PFSK-1 (cell line): ENCODE results near the gene ARL9.

Source experiments
- POLR2AphosphoS5 ChIP-seq: IDR thresholded peaks from 2 replicates; pipeline ENCODE4 v1.6.1; 2012; ENCODE audit warnings: low read depth, mild to moderate bottlenecking, control low read depth, low read length, moderate library complexity
- SIN3A ChIP-seq: IDR thresholded peaks from 2 replicates; pipeline ENCODE4 v1.6.1; 2012; ENCODE audit warnings: mild to moderate bottlenecking, low read length, moderate library complexity, borderline replicate concordance; ENCODE audit not compliant: insufficient read depth
- TAF1 ChIP-seq: IDR thresholded peaks from 2 replicates; pipeline ENCODE4 v1.6.1; 2012; ENCODE audit warnings: low read length, control low read depth, borderline replicate concordance; ENCODE audit not compliant: insufficient read depth
- TF ChIP-seq, protein P1 (sequence below), 2 experiments: IDR thresholded peaks; 2 replicates each; pipeline versions ENCODE4 v1.6.1 to v1.8.0; 2011 to 2012; ENCODE audit warnings: low read depth in 2 of 2, low read length in 2 of 2, control low read depth in 1 of 2, inconsistent platforms in 1 of 2, mild to moderate bottlenecking in 1 of 2, moderate library complexity in 1 of 2; ENCODE audit not compliant: insufficient read depth in 1 of 2

DNA sequence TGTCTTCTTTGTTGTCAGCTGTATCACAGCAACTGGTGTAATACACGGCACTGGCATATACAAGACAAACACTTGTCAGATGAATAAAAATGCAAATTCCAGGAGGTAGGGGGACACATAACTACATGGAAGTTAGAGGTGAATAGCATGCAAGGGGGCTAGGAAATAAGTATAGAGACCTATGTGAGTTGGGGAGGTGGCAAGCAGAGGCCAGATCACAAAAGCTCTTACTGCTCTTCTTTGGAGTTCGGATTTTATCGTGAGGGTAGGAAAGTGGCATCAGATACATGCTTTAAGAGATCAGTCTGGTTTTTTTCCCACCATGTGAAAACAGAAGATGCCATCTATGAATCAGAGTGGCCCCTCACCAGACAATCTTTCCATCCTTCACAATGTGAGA, 41.0 kb upstream of the ARL9 start:
- TF ChIP-seq, protein P1, sequence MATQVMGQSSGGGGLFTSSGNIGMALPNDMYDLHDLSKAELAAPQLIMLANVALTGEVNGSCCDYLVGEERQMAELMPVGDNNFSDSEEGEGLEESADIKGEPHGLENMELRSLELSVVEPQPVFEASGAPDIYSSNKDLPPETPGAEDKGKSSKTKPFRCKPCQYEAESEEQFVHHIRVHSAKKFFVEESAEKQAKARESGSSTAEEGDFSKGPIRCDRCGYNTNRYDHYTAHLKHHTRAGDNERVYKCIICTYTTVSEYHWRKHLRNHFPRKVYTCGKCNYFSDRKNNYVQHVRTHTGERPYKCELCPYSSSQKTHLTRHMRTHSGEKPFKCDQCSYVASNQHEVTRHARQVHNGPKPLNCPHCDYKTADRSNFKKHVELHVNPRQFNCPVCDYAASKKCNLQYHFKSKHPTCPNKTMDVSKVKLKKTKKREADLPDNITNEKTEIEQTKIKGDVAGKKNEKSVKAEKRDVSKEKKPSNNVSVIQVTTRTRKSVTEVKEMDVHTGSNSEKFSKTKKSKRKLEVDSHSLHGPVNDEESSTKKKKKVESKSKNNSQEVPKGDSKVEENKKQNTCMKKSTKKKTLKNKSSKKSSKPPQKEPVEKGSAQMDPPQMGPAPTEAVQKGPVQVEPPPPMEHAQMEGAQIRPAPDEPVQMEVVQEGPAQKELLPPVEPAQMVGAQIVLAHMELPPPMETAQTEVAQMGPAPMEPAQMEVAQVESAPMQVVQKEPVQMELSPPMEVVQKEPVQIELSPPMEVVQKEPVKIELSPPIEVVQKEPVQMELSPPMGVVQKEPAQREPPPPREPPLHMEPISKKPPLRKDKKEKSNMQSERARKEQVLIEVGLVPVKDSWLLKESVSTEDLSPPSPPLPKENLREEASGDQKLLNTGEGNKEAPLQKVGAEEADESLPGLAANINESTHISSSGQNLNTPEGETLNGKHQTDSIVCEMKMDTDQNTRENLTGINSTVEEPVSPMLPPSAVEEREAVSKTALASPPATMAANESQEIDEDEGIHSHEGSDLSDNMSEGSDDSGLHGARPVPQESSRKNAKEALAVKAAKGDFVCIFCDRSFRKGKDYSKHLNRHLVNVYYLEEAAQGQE (IDR thresholded peaks at IDR 0.05; ENCODE audit: insufficient read depth in 1 of 2, low read depth in 2 of 2, low read length in 2 of 2) = no peak
- TF ChIP-seq SIN3A = no peak
- TF ChIP-seq POLR2AphosphoS5 = no peak
- no peak for TF ChIP-seq TAF1
